ENCODE data around the gene MSRB1.
A peak's percentile ranks its signal among the peaks of the same experiment; 100 is the strongest.

MSRB1 gene

GRCh38 chr16:1982991-1983543 is 40.1 kb upstream of the MSRB1 start:
- H3K4me3 ChIP-seq (ENCODE audit: control insufficient read depth, low read depth, low read length) = no peak overlapping the region
- TF ChIP-seq CTCF (conservative IDR thresholded peaks at IDR 0.05; ENCODE audit: control insufficient read depth, insufficient read depth, low read depth, low read length) = no peak
- DNase-seq (ENCODE audit: low read depth) = no peak

- DNase-seq (ENCODE audit: low read depth) = no peak
- TF ChIP-seq CTCF (conservative IDR thresholded peaks at IDR 0.05; ENCODE audit: control insufficient read depth, insufficient read depth, low read depth, low read length) = no peak
- H3K4me3 ChIP-seq (ENCODE audit: control insufficient read depth, low read depth, low read length) = no peak overlapping the region
Measured at GRCh38 chr16:1982013-1982433, 39.0 kb upstream of the MSRB1 start.

GRCh38 chr16:1981398-1981836 is 38.4 kb upstream of the MSRB1 start, which contains the start of gene NOXO1:
TSS of gene NOXO1 (minus strand) at chr16:1981469. CDS start at chr16:1981179, 290 bp downstream.
- no peak for TF ChIP-seq CTCF (conservative IDR thresholded peaks at IDR 0.05; ENCODE audit: control insufficient read depth, insufficient read depth, low read depth, low read length)
- H3K4me3 ChIP-seq (ENCODE audit: control insufficient read depth, low read depth, low read length) = no peak within 1 kb of the TSS
- DNase-seq (ENCODE audit: low read depth) = no peak

GRCh38 chr16:1980770-1981087 is 37.7 kb upstream of the MSRB1 start:
- no peak for DNase-seq (ENCODE audit: low read depth)
- H3K4me3 ChIP-seq (ENCODE audit: control insufficient read depth, low read depth, low read length) = no peak overlapping the region
- TF ChIP-seq CTCF (conservative IDR thresholded peaks at IDR 0.05; ENCODE audit: control insufficient read depth, insufficient read depth, low read depth, low read length) = no peak

- TF ChIP-seq CTCF (conservative IDR thresholded peaks at IDR 0.05; ENCODE audit: control insufficient read depth, insufficient read depth, low read depth, low read length) = no peak
- no peak overlapping the region for H3K4me3 ChIP-seq (ENCODE audit: control insufficient read depth, low read depth, low read length)
- no peak for DNase-seq (ENCODE audit: low read depth)
Measured at GRCh38 chr16:1980030-1980769, 37.2 kb upstream of the MSRB1 start.

GRCh38 chr16:1979271-1980029 is 36.5 kb upstream of the MSRB1 start:
- peak; percentile 15 for DNase-seq (ENCODE audit: low read depth)
- TF ChIP-seq CTCF (conservative IDR thresholded peaks at IDR 0.05; ENCODE audit: control insufficient read depth, insufficient read depth, low read depth, low read length) = no peak
- no peak overlapping the region for H3K4me3 ChIP-seq (ENCODE audit: control insufficient read depth, low read depth, low read length)
